ENCODE data around the gene SMOC1.

DNA sequence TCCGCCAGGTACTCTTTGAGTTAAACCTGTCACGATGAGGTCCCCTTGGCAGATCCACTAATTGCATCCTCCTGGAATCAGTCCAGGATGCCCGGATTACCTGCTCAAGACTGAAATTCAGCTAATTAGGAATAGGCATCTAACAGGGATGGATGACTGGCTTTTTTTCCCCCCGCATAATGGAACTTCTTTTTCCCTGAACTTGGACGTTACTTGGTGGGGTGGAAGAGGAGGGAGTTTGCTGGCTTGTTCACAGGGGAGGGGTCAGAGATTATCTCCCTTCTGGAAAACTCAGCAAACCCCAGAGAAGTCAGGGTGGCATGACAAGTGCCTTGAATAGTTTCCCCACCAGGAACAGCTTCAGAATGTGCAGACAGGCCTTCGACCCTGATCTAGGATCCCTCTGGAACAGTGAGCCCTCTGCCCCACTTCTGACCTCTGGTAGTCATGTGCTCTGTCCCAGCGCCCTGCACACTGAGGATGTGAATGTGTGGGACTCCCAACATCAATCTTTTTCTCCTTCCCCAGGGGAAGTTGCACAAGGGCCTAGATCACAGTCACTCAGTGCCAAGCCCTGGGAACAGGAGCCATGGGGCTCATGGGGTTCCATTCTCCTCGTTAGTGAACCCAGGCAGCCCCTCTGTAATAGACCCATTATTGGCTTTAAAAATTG lies 142.5 kb downstream of the SMOC1 start:
- TF ChIP-seq, protein P1, sequence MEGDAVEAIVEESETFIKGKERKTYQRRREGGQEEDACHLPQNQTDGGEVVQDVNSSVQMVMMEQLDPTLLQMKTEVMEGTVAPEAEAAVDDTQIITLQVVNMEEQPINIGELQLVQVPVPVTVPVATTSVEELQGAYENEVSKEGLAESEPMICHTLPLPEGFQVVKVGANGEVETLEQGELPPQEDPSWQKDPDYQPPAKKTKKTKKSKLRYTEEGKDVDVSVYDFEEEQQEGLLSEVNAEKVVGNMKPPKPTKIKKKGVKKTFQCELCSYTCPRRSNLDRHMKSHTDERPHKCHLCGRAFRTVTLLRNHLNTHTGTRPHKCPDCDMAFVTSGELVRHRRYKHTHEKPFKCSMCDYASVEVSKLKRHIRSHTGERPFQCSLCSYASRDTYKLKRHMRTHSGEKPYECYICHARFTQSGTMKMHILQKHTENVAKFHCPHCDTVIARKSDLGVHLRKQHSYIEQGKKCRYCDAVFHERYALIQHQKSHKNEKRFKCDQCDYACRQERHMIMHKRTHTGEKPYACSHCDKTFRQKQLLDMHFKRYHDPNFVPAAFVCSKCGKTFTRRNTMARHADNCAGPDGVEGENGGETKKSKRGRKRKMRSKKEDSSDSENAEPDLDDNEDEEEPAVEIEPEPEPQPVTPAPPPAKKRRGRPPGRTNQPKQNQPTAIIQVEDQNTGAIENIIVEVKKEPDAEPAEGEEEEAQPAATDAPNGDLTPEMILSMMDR (IDR thresholded peaks at IDR 0.05; ENCODE audit: low read depth, low read length), result no peak
- TF ChIP-seq EZH2phosphoT487 (IDR thresholded peaks at IDR 0.05; ENCODE audit: low read depth), result no peak
